Neural cell (in vitro differentiated cells): ENCODE data around the gene GJA10. TPM values are rescaled to one million over a fixed set of nuclear protein-coding genes. Genes with fewer than 3 reads are reported as not detected.

Experiments used
- H2AFZ ChIP-seq: fragments of 200-600, 300-800 bp; sonication (generic), shearing (Covaris generic); 2 replicates; pipeline ENCODE4 v1.6.0; 2014; ENCODE audit warnings: low read depth, mild to moderate bottlenecking, antibody characterized with exemption, low read length, moderate library complexity
- H3F3A ChIP-seq: fragments of 200-600 bp; shearing (Covaris generic); 2 replicates; pipeline ENCODE4 v1.6.1; 2016; ENCODE audit warnings: mild to moderate bottlenecking, moderate library complexity, mixed read lengths, antibody characterized with exemption, low read length; ENCODE audit not compliant: insufficient read depth, poor library complexity, severe bottlenecking
- H3K27ac ChIP-seq: fragments of 200-600, 300-800 bp; sonication (generic), shearing (Covaris generic); 2 replicates; pipeline ENCODE4 v1.5.1; 2014; ENCODE audit warnings: mild to moderate bottlenecking, low read length, moderate library complexity
- H3K27me3 ChIP-seq: fragments of 300-800, 200-600 bp; sonication (generic), shearing (Covaris generic); 2 replicates; pipeline ENCODE4 v1.6.0; 2014; ENCODE audit warnings: mild to moderate bottlenecking, low read depth, low read length, moderate library complexity; ENCODE audit not compliant: insufficient read depth
- H3K36me3 ChIP-seq: fragments of 300-800, 200-600 bp; sonication (generic), shearing (Covaris generic); 2 replicates; pipeline ENCODE4 v1.5.1; 2014; ENCODE audit warnings: mild to moderate bottlenecking, antibody characterized with exemption, low read length, moderate library complexity; ENCODE audit not compliant: insufficient read depth
- H3K4me2 ChIP-seq: fragments of 300-800, 200-600 bp; sonication (generic), shearing (Covaris generic); 2 replicates; pipeline ENCODE4 v1.6.0; 2014; ENCODE audit warnings: mild to moderate bottlenecking, low read length
- H3K4me3 ChIP-seq: fragments of 300-800, 200-600 bp; sonication (generic), shearing (Covaris generic); 2 replicates; pipeline ENCODE4 v1.5.1; 2014; ENCODE audit warnings: mild to moderate bottlenecking, low read length, moderate library complexity
- H3K79me2 ChIP-seq: fragments of 200-600 bp; shearing (Covaris generic); replicated peaks from 2 replicates; pipeline ENCODE4 v1.6.0; 2014; ENCODE audit warnings: mild to moderate bottlenecking, low read length, moderate library complexity; ENCODE audit not compliant: insufficient read depth
- H3K9ac ChIP-seq: fragments of 300-800, 200-600 bp; sonication (generic), shearing (Covaris generic); 2 replicates; pipeline ENCODE4 v1.6.1; 2016; ENCODE audit warnings: mild to moderate bottlenecking, low read length, mixed read lengths
- H3K9me2 ChIP-seq: fragments of 200-600 bp; shearing (Covaris generic); 2 replicates; pipeline ENCODE4 v1.6.1; 2016; ENCODE audit warnings: mild to moderate bottlenecking, low read length, mixed read lengths; ENCODE audit not compliant: insufficient read depth
- H3K9me3 ChIP-seq: fragments of 200-600, 300-800 bp; sonication (generic), shearing (Covaris generic); 2 replicates; pipeline ENCODE4 v1.6.1; 2016; ENCODE audit warnings: mild to moderate bottlenecking, mixed run types, low read length, moderate library complexity, mixed read lengths
- H4K20me1 ChIP-seq: fragments of 200-600 bp; shearing (Covaris generic); 2 replicates; pipeline ENCODE4 v1.6.1; 2016; ENCODE audit warnings: mild to moderate bottlenecking, mixed run types; ENCODE audit not compliant: insufficient read depth
- CTCF ChIP-seq: fragments of 450-650 bp; IDR thresholded peaks from 2 replicates; pipeline ENCODE4 v1.5.1; 2014; ENCODE audit warnings: antibody characterized with exemption, mild to moderate bottlenecking, moderate library complexity; ENCODE audit not compliant: poor library complexity, severe bottlenecking
- EP300 ChIP-seq: fragments of 450-650 bp; conservative IDR thresholded peaks from 2 replicates; pipeline ENCODE4 v1.6.1; 2014; ENCODE audit warnings: antibody characterized with exemption, mild to moderate bottlenecking, moderate library complexity; ENCODE audit not compliant: poor library complexity, severe bottlenecking
- MXI1 ChIP-seq: fragments of 450-650 bp; conservative IDR thresholded peaks from 2 replicates; pipeline ENCODE4 v1.6.1; 2014; ENCODE audit warnings: antibody characterized with exemption, mild to moderate bottlenecking; ENCODE audit not compliant: poor library complexity, severe bottlenecking
- POLR2AphosphoS5 ChIP-seq: IDR thresholded peaks from 2 replicates; pipeline ENCODE4 v1.6.1; 2012
- RAD21 ChIP-seq: fragments of 450-650 bp; conservative IDR thresholded peaks from 2 replicates; pipeline ENCODE4 v1.6.1; 2014; ENCODE audit warnings: antibody characterized with exemption, mild to moderate bottlenecking, moderate library complexity
- REST ChIP-seq: IDR thresholded peaks from 2 replicates; pipeline ENCODE4 v1.6.1; 2012; ENCODE audit warnings: borderline replicate concordance
- SMC3 ChIP-seq: fragments of 450-650 bp; conservative IDR thresholded peaks from 2 replicates; pipeline ENCODE4 v1.6.1; 2014; ENCODE audit warnings: antibody characterized with exemption, mild to moderate bottlenecking, moderate library complexity; ENCODE audit not compliant: poor library complexity
- TAF1 ChIP-seq: IDR thresholded peaks from 2 replicates; pipeline ENCODE4 v1.6.1; 2012; ENCODE audit warnings: low read depth
- polyA plus RNA-seq: library from polyadenylated mRNA; depleted of rRNA; stranded (reverse); fragments of >200 nt; gene quantifications from 2 replicates; pipeline ENCODE4 v1.2.3, GENCODE V29; 2014

GJA10 gene
- polyA plus RNA-seq, 1 donor from 2014 or later: not detected

- Histone ChIP-seq H2AFZ (no peak overlapping the region), H3K4me2 (no peak overlapping the region), H3K27me3 (no peaks in the 10 kb centered on the region), H3F3A (no peaks in the 10 kb centered on the region), H3K9me3 (no peaks in the 10 kb centered on the region), H3K9ac (no peak overlapping the region), H4K20me1 (no peaks in the 10 kb centered on the region), H3K9me2 (no peaks in the 10 kb centered on the region), H3K36me3 (peaks cover 9% of the 10 kb centered on the region), H3K79me2 (peaks cover 11% of the 10 kb centered on the region), H3K4me3 (no peak overlapping the region), H3K27ac (peak overlapping the region; percentile 1)
- peak; percentile 94 for TF ChIP-seq SMC3
- peak; percentile 93 for TF ChIP-seq RAD21
- peak; percentile 88 for TF ChIP-seq CTCF
- TF ChIP-seq TAF1: no peak
These were observed 46.2 kb downstream of the GJA10 start for GRCh38 chr6:89940225-89941027.

- Histone ChIP-seq H3K79me2 (peaks cover 11% of the 10 kb centered on the region), H3K4me2 (no peak overlapping the region), H4K20me1 (no peaks in the 10 kb centered on the region), H3F3A (no peaks in the 10 kb centered on the region), H3K9me2 (no peaks in the 10 kb centered on the region), H2AFZ (no peak overlapping the region), H3K9ac (no peak overlapping the region), H3K36me3 (peaks cover 9% of the 10 kb centered on the region), H3K4me3 (no peak overlapping the region), H3K9me3 (no peaks in the 10 kb centered on the region), H3K27me3 (no peaks in the 10 kb centered on the region), H3K27ac (peak overlapping the region; percentile 1)
- TF ChIP-seq MXI1 (no peak), RAD21 (no peak), CTCF (no peak), POLR2AphosphoS5 (no peak), SMC3 (no peak), REST (no peak), EP300 (no peak)
These were observed 46.9 kb downstream of the GJA10 start for GRCh38 chr6:89941031-89941762.
